Activated T-cell treated with anti-CD3 and anti-CD28 coated beads, Interleukin-2, amount 50 U/mL, for 48 hours (primary cell): ENCODE measurements around the gene CADPS.
A peak's percentile ranks its signal among the peaks of the same experiment; 100 is the strongest.

Experiments
- DNase-seq, 2 experiments: peaks; one replicate each; pipeline ENCODE4 v3.0.0-alpha.2; 2020

CADPS gene

DNA sequence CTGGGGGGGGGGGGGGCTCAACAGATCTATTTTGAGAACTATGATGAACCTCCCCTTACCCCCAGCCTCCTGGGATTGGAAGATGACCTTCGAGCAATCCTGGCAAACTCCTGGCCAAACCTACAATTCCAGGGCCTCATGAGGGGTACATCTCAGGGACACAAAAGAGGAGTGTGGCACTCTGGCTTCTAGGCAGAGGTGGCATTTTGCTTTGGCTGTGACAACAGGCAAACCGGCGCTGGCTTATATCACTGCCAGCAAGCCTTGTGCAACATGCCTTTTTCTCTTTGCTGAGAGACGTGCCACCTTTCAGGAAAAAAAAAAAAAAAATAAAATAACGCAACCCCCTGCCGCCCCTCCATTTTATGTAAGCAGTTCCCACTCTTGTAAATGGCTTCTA lies 470.1 kb downstream of the CADPS start:
- DNase-seq: no peak

DNA sequence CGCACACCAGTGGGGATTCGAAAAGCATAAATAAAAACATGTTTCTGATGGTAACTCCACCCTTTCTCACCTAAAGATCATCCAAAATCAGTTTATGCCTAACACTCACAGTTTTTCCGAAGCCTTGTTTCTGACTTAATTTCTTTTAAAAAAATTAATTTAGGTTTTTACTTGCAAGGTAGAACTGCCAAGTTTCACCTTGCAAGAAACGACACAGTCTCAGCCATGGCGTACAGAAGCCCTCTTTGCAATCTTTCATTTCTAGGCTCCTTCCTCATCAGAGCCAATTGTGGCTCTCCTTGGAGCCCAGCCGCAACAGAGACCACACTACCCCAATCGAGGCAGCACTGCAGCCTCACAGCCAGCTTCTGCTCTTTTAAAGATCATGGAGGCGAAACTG lies 470.9 kb downstream of the CADPS start:
- no peak for DNase-seq

DNA sequence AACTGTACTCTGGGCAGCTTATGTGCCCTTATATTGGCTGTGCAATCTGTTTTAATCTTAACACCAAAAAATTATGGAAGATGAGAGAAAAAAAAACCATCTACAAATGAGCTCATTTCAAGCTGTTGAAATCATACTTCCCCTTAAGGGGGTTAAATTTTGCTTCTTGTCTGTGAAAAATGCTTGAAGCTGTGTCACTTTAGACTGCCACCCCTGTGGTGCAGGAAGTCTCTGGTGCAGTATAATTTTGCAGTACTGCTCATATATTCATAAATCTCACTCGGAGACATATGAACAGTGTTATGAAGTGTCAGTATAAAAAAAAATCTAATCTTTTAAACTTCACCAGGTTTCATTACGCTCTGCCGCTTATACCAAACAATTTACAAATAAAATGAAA lies 471.5 kb downstream of the CADPS start:
- no peak for DNase-seq

DNA sequence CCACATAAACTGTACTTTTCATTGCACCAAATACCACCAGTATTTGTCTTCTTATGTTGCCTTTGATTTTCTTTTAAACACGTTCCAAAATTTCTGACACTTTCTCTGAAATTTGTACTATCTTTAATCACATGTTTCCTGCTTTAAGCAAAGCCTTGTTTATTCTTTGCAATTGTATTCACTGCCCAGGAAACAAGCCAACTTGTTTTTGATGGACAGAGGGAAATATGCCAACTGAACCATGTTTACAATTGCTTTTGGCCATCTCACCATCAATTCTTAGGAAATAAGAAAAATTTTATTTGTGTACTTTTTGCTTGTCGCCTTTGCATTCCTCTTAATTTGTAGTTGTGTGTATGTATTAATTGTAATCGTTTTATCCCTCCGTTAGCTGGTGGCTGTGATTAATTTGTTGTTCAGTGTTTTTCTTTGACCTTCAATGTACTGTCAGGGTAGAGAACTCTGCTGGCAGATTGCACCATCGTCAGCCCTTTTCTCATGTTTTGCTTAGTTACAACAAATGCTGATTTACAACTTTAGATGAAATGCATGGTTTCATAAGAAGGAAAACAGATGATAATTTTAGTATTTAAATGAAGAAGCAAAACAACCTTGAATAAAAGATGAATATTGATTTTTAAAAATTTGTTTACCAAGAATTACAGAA lies 482.5 kb downstream of the CADPS start:
- DNase-seq: no peak

DNA sequence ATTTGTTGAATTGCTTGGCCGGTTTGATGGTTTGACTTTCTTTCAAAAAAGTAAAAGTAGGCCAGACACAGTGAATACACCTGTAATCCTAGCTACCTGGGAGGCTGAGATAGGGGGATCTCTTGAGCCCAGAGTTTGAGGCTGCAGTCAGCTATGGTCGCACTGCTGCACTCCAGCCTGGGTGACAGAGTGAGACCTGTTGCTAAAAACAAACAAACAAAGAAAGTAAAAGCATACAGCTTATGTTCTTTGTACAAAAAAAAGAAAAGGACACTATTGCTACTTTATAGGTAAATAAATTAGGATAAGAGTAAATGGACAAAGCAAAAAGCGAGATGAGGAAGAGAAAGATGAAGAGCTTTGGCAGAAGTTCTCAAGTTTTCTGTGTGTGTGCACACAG lies 488.0 kb downstream of the CADPS start:
- no peak for DNase-seq

DNA sequence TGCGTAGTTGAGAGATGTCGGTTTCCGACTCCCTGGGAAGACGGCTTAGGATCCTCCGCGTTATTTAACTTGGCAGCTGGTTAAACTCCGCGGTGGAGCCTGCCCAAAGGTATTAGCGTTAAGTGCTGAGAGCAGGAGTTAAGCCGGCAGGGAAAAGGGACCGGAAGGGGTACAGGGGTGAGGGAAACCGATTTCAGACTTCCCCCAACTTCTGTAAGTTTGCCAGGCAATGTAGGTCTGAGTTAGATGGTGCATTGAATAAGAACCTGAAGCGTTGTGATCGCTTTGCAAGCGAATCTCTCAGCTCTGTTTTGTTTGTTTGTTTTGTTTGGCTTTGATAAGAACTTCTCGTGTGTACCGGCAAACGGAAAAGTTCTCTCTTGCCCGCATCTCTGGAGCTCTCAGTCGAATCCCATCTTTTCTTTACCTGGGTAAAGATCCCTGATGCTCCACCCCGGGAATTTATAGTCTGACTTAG lies 495.9 kb downstream of the CADPS start:
- no peak for DNase-seq

DNA sequence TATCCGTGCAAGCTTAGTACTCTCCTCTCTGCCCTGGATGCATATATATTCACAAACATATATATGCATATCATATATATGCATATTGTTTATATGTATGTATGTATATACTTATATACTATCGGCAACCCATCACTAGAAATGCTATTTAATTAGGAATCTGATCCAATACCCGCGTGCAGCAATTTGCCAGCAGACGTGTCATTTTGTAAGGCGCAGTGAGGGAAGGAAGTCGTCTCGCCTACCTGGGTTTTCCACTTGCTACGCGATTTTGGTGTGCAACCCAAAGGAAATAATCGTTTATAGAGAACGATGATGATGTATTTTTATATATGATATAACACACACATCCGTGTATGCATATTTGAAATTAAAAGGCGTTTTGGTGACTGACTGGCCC lies 496.3 kb downstream of the CADPS start:
- DNase-seq: no peak

DNA sequence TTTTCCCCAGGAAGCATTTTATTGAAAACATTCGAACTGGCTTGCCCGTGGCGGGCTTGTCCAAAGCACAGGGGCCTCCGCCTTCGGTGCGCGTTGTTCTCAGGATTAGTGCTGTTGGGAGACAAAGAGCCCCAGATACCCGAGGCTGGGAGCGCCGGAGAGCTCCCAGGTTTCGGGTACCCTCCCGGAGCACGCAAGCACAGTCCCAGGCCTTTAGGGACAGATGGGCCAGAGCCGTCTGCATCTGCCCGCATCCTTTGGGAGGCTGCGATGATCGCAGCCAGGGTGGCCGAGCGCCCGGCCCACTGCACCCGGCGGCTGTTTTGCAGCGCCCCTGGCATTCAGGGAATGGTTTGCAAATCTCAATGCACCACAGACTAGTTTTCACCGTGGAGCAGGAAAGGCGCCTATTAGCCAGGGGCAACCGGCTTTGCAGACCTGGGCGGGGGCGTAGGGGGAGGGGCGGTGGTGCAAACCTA lies 496.9 kb downstream of the CADPS start:
- peak in 1 of 2 experiments; percentile 14 for DNase-seq

DNA sequence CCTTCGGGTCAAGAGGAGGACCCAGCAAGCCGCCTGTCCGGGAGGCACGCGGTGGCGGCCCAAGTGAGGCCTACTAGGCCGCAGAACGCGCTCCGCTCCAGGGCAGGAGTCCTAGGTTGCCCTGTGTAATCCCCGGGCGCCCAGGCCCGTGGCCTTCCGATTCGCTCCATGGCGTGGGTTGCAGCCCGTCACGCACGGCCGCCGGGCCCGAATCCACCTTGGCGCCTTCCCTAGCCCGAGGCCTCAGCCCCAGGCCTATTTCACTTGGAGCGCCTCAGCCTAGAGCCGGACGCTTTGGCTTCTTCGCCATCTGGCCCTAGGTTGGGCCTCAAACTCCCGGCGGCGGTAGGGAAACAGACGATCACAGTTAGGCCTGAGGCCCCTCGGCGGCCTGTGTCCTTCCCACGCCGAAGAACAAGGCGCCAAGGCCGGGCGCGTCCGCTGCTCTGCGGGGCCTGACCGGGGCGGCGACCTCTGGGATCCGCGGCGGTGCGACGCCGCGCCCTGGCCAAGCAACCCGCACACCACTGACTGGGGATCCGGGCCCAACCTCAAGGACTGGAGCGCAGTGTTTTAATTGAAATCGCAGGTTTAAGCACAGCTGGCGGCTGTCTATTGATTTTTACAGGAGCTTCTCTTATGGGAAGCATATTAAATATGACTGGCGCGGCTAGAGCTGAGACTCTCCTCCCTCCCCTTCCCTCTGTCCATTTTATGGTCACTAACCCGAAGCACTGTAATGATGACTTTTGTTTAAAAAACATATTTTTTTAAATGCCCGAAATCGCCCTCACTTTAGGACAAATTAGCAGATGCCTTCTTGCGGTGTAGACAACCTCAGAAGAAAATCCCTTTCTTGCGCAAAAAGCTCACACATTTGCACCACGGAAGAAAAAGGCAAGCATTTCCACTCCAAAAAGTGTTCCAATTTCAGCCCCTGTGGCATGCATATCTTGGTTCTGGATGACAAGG lies 498.0 kb downstream of the CADPS start:
- DNase-seq: no peak

DNA sequence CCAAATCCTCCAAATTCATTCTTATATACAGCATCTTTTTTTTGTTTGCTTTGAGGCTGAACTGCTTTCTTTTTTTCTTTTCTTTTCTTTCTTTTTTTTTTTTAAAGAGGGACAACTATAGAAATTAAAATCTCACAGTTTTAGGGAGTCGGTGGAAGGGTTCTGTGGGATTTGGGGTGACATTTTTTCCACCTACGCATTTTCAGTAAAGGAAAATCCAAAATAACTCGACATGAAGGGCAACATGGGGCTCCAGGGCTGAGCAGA lies 498.8 kb downstream of the CADPS start:
- DNase-seq: no peak

DNA sequence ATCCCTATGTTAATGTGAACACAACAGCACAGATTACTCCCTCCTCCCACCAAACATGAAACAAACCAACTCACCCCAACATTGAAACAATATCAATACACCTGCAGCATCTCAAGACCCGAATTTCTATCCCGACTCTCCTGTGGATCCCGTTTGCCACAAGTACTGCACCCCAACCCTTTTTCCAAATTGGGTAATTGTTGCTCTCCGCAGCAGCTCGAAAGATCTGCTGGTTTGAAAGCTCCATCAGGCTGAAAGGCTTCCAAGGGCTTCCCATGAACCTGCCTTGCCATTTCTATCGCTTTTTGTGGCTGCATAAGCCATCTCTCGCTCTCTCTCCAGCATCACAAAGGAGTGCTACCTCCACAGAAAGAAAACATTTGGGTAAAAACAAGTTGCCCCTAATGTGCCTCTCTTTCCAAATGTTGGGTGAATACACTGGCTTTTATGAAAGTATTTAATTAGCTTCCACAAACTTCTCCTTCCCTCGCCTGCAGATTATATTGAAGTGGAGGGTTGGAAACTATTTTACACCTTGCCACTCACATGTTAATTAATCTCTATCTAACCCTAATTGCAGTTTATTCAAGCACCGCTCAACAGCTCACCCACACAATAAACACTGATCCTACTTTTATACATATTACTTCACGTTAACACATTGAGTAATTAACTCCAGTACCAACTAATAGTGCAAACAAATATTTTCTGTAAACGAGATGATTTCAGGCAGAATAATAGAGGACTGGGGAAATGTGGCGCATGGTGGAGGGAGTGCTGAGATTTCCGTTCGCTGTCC lies 499.4 kb downstream of the CADPS start:
- no peak for DNase-seq

DNA sequence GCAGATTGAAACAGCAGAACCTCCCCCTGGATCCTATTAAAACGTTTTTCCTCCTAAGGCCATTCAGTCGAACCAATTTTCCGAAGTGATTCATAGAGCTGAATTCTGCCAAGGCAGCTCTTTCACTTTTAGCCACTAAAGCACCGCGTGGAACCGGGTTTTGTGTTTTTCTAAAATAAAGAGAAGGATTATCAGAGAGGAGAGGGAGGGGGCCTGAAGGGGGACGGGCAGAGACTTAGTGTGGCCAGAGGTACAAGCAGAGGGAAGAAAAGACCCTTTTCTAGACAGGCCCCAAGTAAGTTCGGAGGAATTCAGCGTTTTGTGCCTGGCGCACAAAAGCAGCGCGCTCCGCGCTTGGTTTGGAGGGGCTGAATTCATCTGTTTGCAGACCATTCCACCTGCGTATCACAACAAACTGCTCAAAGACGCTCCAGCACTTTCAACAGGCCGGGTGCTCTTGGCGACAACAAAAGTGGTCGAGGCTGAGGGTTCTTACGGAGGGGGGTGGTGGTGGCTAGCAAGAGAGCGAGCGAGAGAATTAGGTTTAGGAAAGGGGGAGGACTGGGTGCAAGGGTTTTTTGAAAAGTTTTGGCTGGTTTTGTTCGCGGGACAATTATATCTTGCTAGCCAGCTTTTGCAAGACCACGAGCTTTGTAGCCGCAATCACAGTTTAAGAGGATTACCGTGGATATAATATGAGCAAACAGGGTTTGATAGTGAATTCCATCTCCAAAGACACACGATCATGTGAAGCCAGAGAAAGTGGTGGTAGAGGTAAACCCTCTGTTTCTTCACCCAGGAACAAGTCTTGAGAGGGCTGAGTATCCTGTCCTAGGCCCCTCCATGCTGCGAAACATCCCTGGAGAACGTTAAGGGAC lies 500.6 kb downstream of the CADPS start:
- DNase-seq: no peak

DNA sequence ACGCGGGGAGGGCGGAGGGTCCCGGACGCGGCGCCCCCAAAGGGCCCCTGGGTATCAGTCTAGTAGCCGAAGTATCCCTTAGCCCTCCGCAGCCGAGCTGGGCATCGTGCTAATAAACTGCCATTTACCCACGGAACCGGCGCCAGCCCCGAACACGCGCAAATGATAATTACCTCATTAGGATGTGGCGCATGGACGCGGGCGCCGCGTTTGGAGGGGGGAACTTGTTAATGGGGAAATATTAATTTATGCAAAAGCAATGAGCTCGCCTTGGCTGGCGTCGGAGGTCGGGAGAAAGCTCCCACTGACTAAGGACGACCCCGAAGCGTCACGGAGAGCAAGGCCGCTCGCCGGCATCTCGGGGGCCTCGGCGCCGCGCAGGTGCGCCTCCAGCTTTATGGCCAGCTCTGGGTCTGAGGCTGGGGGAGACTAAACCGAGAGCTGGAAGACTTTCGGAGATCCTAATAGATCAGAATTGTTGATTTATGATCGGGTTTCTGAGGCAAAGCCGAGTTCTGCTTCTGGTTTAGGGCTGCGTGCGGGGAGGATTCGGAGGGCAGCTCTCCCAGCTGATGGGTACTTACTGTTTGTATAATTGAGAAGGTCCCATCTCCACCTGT lies 501.4 kb downstream of the CADPS start:
- peak in 1 of 2 experiments; percentile 15 for DNase-seq

DNA sequence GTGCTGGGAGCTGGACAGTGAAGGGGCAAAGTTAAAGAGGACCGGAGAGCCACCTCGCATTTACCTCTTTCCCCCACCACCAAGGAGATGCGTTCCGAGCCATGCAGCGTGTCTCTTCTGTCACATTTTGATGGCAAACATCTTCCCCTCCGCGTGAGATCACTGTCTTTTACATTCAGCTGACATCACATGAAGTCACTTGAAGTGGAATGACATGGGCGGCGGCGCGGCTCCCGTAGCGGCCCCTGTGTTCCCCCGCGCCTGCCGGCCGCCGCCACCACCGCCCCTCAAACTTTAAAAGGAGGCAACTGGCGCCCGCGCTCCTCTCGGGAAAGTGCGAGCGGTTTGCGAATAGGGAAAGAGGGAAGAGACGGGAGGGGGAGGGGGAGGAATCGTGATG lies 502.0 kb downstream of the CADPS start, which contains the start of gene FEZF2:
Gene FEZF2, minus strand, starts transcription at position 336 of the 400 bp plus-strand sequence. CDS start 682 bp downstream, outside the sequence.
- DNase-seq: peak in 1 of 2 experiments; percentile 16

DNA sequence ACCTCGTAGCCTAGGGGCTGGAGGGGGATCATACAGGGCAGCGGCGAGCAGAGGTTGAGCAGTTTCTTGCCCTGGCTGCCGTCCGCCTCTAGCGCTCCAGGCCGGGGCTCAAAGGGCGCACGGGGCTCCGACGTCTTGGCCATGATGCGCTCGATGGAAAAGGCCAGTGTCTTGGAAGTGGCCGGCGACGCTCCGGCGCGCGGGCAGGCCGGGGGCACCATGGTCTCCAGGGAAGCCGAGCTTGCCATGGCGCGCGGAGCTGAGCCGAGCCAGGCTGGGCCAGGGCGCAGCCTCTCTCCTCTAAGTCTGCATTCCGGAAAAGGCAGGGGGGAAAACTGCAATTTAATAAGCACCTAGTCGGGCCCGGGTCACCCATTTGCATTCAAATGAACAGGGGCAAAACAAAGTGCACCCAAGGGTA lies 502.6 kb downstream of the CADPS start:
- peak in 1 of 2 experiments; percentile 20 for DNase-seq

DNA sequence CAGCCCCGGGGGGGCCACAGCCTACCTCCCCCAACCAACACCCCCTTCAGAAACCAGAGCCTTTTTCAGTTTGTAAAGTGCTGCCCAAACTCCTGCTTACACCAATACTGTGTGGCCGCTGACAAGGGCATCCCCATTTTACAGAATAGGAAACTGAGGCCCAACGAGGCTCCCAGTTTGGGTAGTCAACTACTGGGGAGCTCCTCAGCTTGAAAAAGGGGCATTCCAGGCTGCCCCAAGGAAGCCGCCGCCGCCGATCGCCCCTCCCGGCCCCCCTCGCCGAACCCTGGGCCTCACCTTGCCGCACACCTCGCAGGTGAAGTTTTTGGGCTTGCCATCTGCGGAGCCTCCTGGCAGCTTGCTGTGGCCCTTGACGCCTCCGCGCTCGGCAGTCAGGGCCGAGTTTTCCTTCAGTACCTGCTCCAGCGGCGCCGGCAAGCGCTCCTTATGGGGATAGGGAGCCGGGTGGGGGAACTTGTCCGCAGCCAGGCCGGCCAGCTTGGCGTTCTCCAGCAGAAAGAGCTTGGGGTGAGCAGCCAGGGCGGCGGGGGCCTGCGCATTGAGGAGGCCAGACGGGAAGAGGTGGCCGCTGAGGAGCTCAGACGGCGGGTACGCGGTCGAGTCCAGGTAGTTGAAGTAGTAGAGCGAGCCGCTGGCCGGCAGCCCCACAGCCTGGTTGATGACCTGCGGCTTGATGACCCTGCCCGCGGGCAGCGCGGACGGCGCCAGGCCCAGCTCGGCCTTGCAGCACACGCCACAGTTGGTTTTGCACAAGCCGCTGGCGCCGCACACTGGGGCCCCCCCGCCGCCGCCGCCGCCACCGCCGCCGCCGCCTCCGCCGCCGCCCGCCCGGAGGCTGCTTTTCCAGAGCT lies 503.3 kb downstream of the CADPS start:
- DNase-seq: peak in 1 of 2 experiments; percentile 23

DNA sequence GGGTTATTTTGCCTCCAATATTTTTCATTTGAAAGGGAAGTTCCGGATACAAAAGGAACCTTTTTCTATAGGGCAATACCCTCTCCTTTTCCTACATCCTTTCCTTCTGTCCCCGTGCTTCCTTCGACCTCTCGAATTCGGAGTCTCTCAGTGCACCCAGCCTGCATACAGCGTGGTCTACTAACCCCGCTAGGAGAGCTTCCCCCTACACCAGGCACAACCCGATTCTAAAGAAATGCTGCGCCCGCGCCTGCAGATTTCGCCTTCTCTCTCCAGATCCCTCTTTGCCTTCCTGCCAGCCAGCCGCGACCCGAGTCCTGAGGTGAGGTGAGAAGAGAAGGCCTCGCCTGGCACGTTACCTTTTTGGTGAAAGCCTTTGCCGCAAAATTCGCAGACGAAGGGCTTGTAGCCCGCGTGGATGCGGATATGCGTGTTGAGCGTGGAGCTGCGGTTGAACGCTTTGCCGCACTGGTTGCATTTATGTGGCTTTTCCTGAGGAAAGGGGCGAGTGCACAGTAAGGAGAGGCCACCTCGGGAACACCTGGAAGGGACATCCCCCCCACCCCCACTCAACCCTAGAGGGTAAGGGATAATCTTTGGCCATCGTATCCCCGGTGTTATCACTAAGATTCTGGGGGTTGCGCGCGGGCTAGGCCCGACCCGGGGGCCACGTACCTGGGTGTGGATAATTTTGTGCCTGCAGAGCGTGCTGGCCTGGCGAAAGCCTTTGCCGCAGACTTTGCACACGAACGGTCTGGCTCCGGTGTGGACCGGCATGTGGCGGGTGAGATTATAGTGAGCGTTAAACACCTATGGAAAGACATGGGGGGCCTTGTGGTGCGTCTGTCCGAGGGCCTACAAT lies 504.1 kb downstream of the CADPS start:
- peak in 1 of 2 experiments; percentile 25 for DNase-seq

DNA sequence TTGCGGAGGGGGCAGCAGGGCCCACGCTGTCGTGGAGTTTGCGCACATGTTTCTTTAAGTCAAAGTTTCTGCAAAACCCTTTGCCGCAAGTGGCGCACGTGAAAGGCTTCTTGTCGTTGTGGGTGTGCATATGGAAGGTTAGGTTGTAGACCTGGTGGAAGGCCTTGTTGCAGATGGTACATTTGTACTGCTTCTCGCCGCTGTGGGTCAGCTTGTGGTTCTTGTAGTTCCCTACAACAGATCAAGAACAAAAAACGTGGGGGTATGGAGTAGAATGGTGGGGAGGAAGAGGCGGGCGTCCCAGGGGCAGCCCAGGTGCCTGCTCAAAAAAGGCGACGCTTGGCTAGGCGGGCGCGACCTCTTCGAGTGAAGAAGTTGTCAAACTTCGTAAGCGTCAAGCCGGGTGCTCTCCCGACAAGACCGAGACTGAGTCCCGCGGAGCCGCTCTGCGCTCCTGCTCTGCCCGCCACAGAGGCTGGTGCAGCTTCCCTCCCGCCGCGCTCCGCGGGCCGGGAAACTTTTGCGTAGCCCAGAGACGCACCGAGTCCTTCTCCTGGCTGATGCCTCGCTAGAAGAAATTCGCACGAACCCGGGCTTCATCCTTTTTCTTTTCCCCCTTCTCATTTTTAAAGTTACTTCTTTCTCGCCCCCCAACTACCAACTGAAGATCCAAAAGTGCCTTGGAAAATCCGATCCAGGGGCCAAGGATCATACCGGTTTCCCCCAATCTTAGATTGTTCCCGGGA lies 504.9 kb downstream of the CADPS start:
- DNase-seq: peak in 1 of 2 experiments; percentile 20

DNA sequence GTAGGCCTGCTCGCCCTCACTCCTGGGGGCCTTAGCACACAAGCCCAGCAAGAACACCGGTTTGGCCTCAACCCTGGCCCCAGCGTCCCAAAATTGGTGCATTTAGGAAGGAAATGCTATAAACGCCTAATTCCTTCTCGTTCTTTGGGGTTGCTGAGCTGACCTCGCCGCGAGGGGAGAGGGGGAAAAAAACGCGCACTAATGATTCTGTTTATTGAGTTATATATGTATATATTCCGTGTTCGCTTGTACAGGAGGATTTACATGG lies 505.8 kb downstream of the CADPS start:
- no peak for DNase-seq
